Psoas muscle (tissue), 8 donors: ENCODE results near the gene VWA5B1. TPM values are rescaled to one million over a fixed set of nuclear protein-coding genes. Genes with fewer than 3 reads are reported as not detected.

Source experiments
- ATAC-seq, 4 donors: fragments of 200-7000 bp; cut with Tn5 transposase; one replicate each; pipeline ENCODE4 v1.9.1; 2020; ENCODE audit warnings: moderate library complexity in 3 of 4, mild to moderate bottlenecking in 2 of 4
- DNase-seq, 2 donors: peaks; one replicate each; pipeline ENCODE4 v3.0.0-alpha.2; 2020
- H3K27ac ChIP-seq: fragments of 200-600 bp; one replicate; pipeline ENCODE4 v1.8.0; 2022
- H3K27me3 ChIP-seq, 3 donors: fragments of 200-600 bp in 1 of 3; one replicate each; pipeline versions ENCODE4 v1.6.1 to v1.8.0; 2013 to 2022; ENCODE audit warnings: low read length in 2 of 3, mild to moderate bottlenecking in 2 of 3, moderate library complexity in 1 of 3; ENCODE audit not compliant: insufficient read depth in 3 of 3
- H3K36me3 ChIP-seq, 2 donors: fragments of 200-600 bp in 1 of 2; one replicate each; pipeline versions ENCODE4 v1.6.1 to v1.8.0; 2013 to 2022; ENCODE audit warnings: low read depth in 1 of 2, mild to moderate bottlenecking in 1 of 2, moderate library complexity in 1 of 2; ENCODE audit not compliant: insufficient read depth in 1 of 2
- H3K4me1 ChIP-seq: fragments of 200-600 bp; one replicate; pipeline ENCODE4 v1.8.0; 2022
- H3K4me3 ChIP-seq: fragments of 200-600 bp; one replicate; pipeline ENCODE4 v1.8.0; 2022; ENCODE audit warnings: mild to moderate bottlenecking
- H3K9me3 ChIP-seq: fragments of 200-600 bp; one replicate; pipeline ENCODE4 v1.8.0; 2022
- WGBS, 3 donors: extraction: QIAGEN DNeasy Blood & Tissue Kit; methylation state at CpG; one replicate each; pipeline versions ENCODE4 v1.1.6 to v1.1.7; 2013; 5-methylcytosine and 5-hydroxymethylcytosine counted together
- intact Hi-C, 2 donors: fragments of 100-400 bp; cut with DNase I; formaldehyde crosslinking; loops; one replicate each; pipeline versions ENCODE4 v1.11.0 to v1.14.2; 2022
- polyA plus RNA-seq, 3 donors: library from polyadenylated mRNA; stranded (reverse); fragments of 200-250 nt; gene quantifications; one replicate each; pipeline ENCODE4 v1.2.3, GENCODE V29; 2013
- total RNA-seq, 4 donors: library from RNA; stranded (reverse); fragmentation: NEBNext Ultra II Directional in 2 of 4; extraction: Animal tissue kit (Norgen Biotek cat#: 25700) in 2 of 4; gene quantifications; one replicate each; pipeline versions ENCODE4 v1.2.1 to v1.2.4, GENCODE V29; 2021 to 2023
- TF ChIP-seq, protein P1 (sequence below): fragments of 200-600 bp; IDR thresholded peaks from one replicate; pipeline ENCODE4 v1.8.0; 2022; ENCODE audit warnings: antibody characterized with exemption
- donor health status: healthy with polysubstance abuse.
- donor health status: DM: no; HTN: no; CAD: no; lungs with moderate emphysema.
- donor health status: Bipolar disorder and iron deficiency.
- donor health status: healthy.
- donor health status: DM: yes; HTN: yes; CAD: no.
- donor health status: DM: no; HTN: no; CAD: no.
- donor health status: DM: no; HTN: no; CAD: no.
- donor health status: DM: yes; HTN: yes; CAD: no.

The VWA5B1 gene
- total and polyA plus RNA-seq, 7 donors, result under 0.01 to 0.17 (median 0.12) TPM; not detected in 4

DNA sequence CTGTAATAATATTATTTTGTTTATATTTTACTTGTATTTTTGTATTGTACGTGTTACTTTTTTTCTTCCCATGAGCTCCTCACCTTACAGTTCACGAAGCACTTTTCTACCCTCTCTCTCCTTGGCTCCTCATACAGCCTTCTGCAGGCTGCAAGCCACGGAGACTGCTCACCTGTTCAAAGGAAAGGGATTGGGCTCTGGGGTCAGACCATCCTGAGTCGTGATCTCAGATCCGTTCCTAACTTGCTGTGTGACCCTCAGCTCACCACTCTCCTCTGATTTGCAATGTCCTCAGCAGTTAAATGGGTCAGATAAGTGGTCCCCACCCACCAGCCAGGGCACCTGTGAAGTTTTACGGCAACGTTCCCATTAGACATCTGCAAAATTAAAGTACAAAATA lies 54.1 kb downstream of the VWA5B1 start:
- H3K36me3 ChIP-seq, result no peaks in the 10 kb centered on the region
- H3K27me3 ChIP-seq, result peaks cover 0 to 15% (median 0%) of the 10 kb centered on the region in 3 donors
- no peak for DNase-seq
- H3K27ac ChIP-seq, result no peak overlapping the region
- no peak for ATAC-seq
- intact Hi-C loops, result no loop called here
- TF ChIP-seq, protein P1, sequence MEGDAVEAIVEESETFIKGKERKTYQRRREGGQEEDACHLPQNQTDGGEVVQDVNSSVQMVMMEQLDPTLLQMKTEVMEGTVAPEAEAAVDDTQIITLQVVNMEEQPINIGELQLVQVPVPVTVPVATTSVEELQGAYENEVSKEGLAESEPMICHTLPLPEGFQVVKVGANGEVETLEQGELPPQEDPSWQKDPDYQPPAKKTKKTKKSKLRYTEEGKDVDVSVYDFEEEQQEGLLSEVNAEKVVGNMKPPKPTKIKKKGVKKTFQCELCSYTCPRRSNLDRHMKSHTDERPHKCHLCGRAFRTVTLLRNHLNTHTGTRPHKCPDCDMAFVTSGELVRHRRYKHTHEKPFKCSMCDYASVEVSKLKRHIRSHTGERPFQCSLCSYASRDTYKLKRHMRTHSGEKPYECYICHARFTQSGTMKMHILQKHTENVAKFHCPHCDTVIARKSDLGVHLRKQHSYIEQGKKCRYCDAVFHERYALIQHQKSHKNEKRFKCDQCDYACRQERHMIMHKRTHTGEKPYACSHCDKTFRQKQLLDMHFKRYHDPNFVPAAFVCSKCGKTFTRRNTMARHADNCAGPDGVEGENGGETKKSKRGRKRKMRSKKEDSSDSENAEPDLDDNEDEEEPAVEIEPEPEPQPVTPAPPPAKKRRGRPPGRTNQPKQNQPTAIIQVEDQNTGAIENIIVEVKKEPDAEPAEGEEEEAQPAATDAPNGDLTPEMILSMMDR, result no peak
- peaks cover 2% of the 10 kb centered on the region for H3K4me1 ChIP-seq
- WGBS, 3 donors, result 68 to 75% (median 69%) methylated on average over 7 of the region's 7 CpGs
- H3K9me3 ChIP-seq, result peaks cover 9% of the 10 kb centered on the region
- H3K4me3 ChIP-seq, result no peak overlapping the region

DNA sequence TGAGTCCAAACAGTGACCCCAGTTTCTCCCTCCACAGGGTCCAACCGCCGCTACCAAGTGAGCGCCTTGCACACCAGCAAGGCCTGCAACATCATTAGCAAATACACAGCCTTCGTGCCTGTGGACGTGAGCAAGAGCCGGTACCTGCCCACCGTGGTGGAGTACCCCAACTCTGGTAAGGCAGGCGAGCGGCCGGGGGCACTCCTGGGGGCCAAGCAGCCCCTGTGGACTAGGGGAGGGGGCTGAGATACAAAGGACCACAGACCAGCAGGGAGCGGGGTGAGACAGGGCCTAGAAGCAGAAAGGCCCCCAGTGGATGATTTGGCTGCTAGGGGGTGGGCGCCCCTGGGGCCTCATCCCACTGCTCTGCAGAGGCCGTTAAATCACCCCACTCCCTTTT lies 54.7 kb downstream of the VWA5B1 start:
- H3K4me1 ChIP-seq, result peaks cover 2% of the 10 kb centered on the region
- WGBS, 3 donors, result 92 to 94% (median 93%) methylated on average over 13 of the region's 13 CpGs
- no peaks in the 10 kb centered on the region for H3K36me3 ChIP-seq
- intact Hi-C loops, result no loop called here
- DNase-seq (no peak), ATAC-seq (no peak)
- no peak overlapping the region for H3K4me3 ChIP-seq
- H3K9me3 ChIP-seq, result peaks cover 9% of the 10 kb centered on the region
- TF ChIP-seq, protein P1, result no peak
- no peak overlapping the region for H3K27ac ChIP-seq
- H3K27me3 ChIP-seq, result peaks cover 0 to 15% (median 0%) of the 10 kb centered on the region in 3 donors

DNA sequence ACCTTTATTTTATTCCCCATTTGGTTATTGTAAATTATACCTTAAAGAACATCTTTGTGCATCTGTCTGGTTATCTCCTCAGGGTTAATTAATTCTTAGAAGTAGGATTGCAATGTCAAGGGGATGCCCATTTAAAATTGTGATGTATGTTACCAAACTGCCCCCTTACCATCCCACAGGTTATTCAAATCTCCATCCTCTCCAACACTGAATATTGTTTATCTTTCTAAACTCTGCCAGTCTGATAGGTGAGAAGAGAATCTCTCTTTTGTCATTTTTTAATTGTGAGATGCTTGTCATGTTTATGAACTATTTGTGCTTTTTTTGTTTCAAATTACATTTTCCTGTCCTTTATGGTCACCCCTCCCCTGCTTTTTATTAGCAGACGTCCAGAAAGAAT lies 55.8 kb downstream of the VWA5B1 start:
- H3K27me3 ChIP-seq, result peaks cover 0 to 15% (median 0%) of the 10 kb centered on the region in 3 donors
- WGBS, 3 donors, result 85 to 93% (median 85%) methylated on average over 1 of the region's 1 CpG
- H3K27ac ChIP-seq, result no peak overlapping the region
- intact Hi-C loops, result no loop called here
- H3K4me1 ChIP-seq, result peaks cover 2% of the 10 kb centered on the region
- ATAC-seq, result no peak
- H3K9me3 ChIP-seq, result peaks cover 9% of the 10 kb centered on the region
- H3K36me3 ChIP-seq, result no peaks in the 10 kb centered on the region
- H3K4me3 ChIP-seq, result no peak overlapping the region
- DNase-seq, result no peak
- TF ChIP-seq, protein P1, result no peak

DNA sequence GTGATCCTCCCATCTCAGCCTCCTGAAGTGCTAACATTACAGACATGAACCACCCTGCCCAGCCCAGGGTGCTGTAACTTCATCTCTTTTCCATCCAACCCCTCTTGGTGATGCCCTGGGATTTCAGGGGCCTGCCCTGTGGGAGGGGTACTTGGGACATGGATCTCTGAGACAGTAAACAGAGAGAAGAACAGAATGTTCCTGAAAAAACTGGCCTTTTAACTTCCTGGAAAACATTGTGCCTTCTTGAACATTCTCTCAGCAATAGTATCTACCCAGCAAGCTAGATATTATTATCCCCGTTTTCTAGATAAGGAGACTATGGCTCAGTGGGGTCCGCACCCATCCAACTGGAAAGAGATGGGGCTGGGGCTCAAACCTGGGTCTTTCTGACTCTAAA lies 57.0 kb downstream of the VWA5B1 start:
- no peaks in the 10 kb centered on the region for H3K36me3 ChIP-seq
- intact Hi-C loops, result no loop called here
- H3K9me3 ChIP-seq, result peaks cover 9% of the 10 kb centered on the region
- H3K27ac ChIP-seq, result no peak overlapping the region
- DNase-seq (no peak), ATAC-seq (no peak)
- WGBS, 3 donors, result 95% methylated on average over 2 of the region's 2 CpGs
- peaks cover 0 to 12% (median 0%) of the 10 kb centered on the region in 3 donors for H3K27me3 ChIP-seq
- peaks cover 2% of the 10 kb centered on the region for H3K4me1 ChIP-seq
- TF ChIP-seq, protein P1, result no peak
- no peak overlapping the region for H3K4me3 ChIP-seq

DNA sequence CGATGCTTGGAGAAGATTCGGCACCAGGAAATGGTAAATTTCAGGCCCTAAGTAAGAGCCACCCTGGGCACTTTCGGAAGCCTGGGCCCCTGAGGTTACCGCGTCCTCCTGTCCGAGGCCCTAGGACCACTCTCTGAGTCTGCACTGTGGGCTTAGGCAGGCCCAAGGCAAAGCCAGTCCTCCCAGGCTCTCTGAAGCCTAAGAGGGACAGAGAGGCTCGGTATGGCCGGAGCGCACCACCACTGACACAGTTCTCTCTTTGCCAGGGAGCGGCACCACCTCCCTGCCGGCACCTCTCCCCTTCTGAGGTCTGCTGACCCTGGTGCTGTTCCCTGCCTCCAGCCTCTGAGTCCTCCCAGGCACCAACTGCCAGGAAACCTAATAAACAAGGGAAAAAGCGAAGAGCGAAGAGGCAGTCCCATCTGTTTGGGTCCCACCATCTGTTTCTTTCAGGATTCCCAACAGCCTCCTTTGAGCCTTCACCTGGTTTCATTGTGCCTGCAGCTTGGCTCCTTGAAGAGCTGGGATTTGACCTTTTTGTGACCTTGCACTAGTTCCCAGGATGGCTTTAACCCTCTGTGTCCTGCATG lies 57.7 kb downstream of the VWA5B1 start:
- Histone ChIP-seq H3K27me3 (peaks cover 0 to 9% (median 0%) of the 10 kb centered on the region in 3 donors), H3K36me3 (no peaks in the 10 kb centered on the region), H3K4me1 (no peaks in the 10 kb centered on the region), H3K9me3 (peaks cover 9% of the 10 kb centered on the region), H3K4me3 (no peak overlapping the region), H3K27ac (no peak overlapping the region)
- ATAC-seq (no peak), DNase-seq (no peak)
- WGBS, 3 donors, result 88 to 93% (median 91%) methylated on average over 12 to 13 of the region's 13 CpGs
- intact Hi-C loops, result no loop called here
- TF ChIP-seq, protein P1, result no peak
